ENCODE results near the gene MYO9A. TPM values are rescaled to one million over a fixed set of nuclear protein-coding genes. Genes with fewer than 3 reads are reported as not detected.

The MYO9A gene
- total and polyA plus RNA-seq, 10 of the 15 experiments (the other 5 are each of a cell fraction or from before 2014, with no cell fraction given) = 3.3 to 25.3 (median 12.2) TPM

GRCh38 chr15:72112116-72112515 is 5.8 kb downstream of the MYO9A start:
- intact Hi-C loops (cut with micrococcal nuclease; ENCODE audit: unreplicated experiment) (no loop called here), in situ Hi-C loops (cut with MboI) (no loop called here)
- Histone ChIP-seq H3K79me2 (ENCODE audit: control insufficient read depth, insufficient read depth, low read length) (peaks cover 18% of the 10 kb centered on the region), H2AFZ (ENCODE audit: control insufficient read depth, low read depth, low read length) (no peak overlapping the region), H3K9ac (ENCODE audit: control insufficient read depth, insufficient read depth, low read length) (no peak overlapping the region), H4K20me1 (ENCODE audit: control insufficient read depth, insufficient read depth) (no peaks in the 10 kb centered on the region), H3K36me3 (ENCODE audit: control insufficient read depth in 2 of 2, insufficient read depth in 2 of 2, low read length in 1 of 2) (no peaks in the 10 kb centered on the region), H3K27me3 (replicated peaks in 1 of 2; ENCODE audit: control insufficient read depth in 2 of 2, insufficient read depth in 2 of 2, low read length in 1 of 2) (no peaks in the 10 kb centered on the region), H3K9me3 (replicated peaks; ENCODE audit: control insufficient read depth, insufficient read depth, low read length) (no peaks in the 10 kb centered on the region), H3K27ac (ENCODE audit: control insufficient read depth, insufficient read depth) (no peak overlapping the region), H3K4me3 (no peak overlapping the region), H3K4me1 (ENCODE audit: control insufficient read depth, insufficient read depth, low read length) (peaks cover 4% of the 10 kb centered on the region; the same call in 1 of the 2 replicates), H3K4me2 (ENCODE audit: control insufficient read depth, insufficient read depth) (no peak overlapping the region)
- ChIA-PET RAD21 (ENCODE audit: unreplicated experiment) (interaction anchor here (0.9 to 2.0 kb wide), 7 partner anchors 19 to 221 kb away, joined by 3 to 9 read pairs (median 4); no protein-coding TSS in a partner anchor), SMC1A (ENCODE audit: uncharacterized antibody, unreplicated experiment) (interaction anchor here (0.7 to 1.9 kb wide), 9 partner anchors 20 to 382 kb away, joined by 3 to 7 read pairs (median 3); no protein-coding TSS in a partner anchor), CTCF (interaction anchor here (2.1 kb wide), 1 partner anchor 44 kb away, joined by 13 read pairs; no protein-coding TSS in a partner anchor), POLR2A (interaction anchor here (0.7 to 1.6 kb wide), 2 partner anchors 9 to 27 kb away, joined by 3 to 4 read pairs; no protein-coding TSS in a partner anchor)
- FAIRE-seq (no peak), DNase-seq (ENCODE audit: low read depth, low spot score) (no peak), ATAC-seq (no peak)
- BruUV-seq (replicated peaks) = no TSS peak
- WGBS (ENCODE audit: insufficient coverage, insufficient replicate concordance, low lambda C conversion rate, missing lambda C conversion rate) = 75% methylated on average over 2 of the region's 2 CpGs
- TF ChIP-seq NFXL1 (IDR thresholded peaks at IDR 0.05; ENCODE audit: borderline replicate concordance) (no peak), ZBTB33 (IDR thresholded peaks at IDR 0.05) (no peak), TCF3 (IDR thresholded peaks at IDR 0.05; ENCODE audit: borderline replicate concordance, insufficient read depth, low read depth, low read length) (no peak), SUZ12 (IDR thresholded peaks at IDR 0.05; ENCODE audit: unreplicated experiment) (no peak), CHD2 (IDR thresholded peaks at IDR 0.05; ENCODE audit: borderline replicate concordance, low read depth, low read length) (no peak), TCF12 (IDR thresholded peaks at IDR 0.05; ENCODE audit: low read depth, low read length) (no peak), IRF5 (IDR thresholded peaks at IDR 0.05; ENCODE audit: borderline replicate concordance) (no peak), YY1 (IDR thresholded peaks at IDR 0.05; ENCODE audit: low read depth, low read length) (no peak), TCF7 (IDR thresholded peaks at IDR 0.05; ENCODE audit: borderline replicate concordance) (no peak), DPF2 (IDR thresholded peaks at IDR 0.05) (no peak)

Measured in GM12878 (cell line).